ENCODE results near the gene OGFR. TPM values are rescaled to one million over a fixed set of nuclear protein-coding genes. Genes with fewer than 3 reads are reported as not detected.

The OGFR gene
- polyA plus RNA-seq, 3 donors from 2014 or later = 21.6 to 75.3 (median 31.3) TPM

- no peak overlapping the region for H3K27ac Mint-ChIP-seq
- H3K36me3 Mint-ChIP-seq = no peaks in the 10 kb centered on the region
- H3K27me3 Mint-ChIP-seq (ENCODE audit: low read depth in 3 of 3) = peaks cover 0 to 4% (median 2%) of the 10 kb centered on the region in 3 donors
- no peak for DNase-seq
- H3K4me3 Mint-ChIP-seq = no peak overlapping the region
- H3K4me1 Mint-ChIP-seq = no peaks in the 10 kb centered on the region
- no peaks in the 10 kb centered on the region for H3K9me3 Mint-ChIP-seq
Observed at GRCh38 chr20:62764156-62764935, 40.3 kb upstream of the OGFR start.

- H3K9me3 Mint-ChIP-seq = no peaks in the 10 kb centered on the region
- H3K4me1 Mint-ChIP-seq = no peaks in the 10 kb centered on the region
- no peak overlapping the region for H3K4me3 Mint-ChIP-seq
- no peak overlapping the region for H3K27ac Mint-ChIP-seq
- no peak for DNase-seq
- H3K27me3 Mint-ChIP-seq (ENCODE audit: low read depth in 3 of 3) = peaks cover 0 to 4% (median 2%) of the 10 kb centered on the region in 3 donors
- no peaks in the 10 kb centered on the region for H3K36me3 Mint-ChIP-seq
Observed at GRCh38 chr20:62765021-62765420, 39.6 kb upstream of the OGFR start.

- no peaks in the 10 kb centered on the region for H3K36me3 Mint-ChIP-seq
- no peaks in the 10 kb centered on the region for H3K4me1 Mint-ChIP-seq
- no peak overlapping the region for H3K4me3 Mint-ChIP-seq
- no peak for DNase-seq
- no peak overlapping the region for H3K27ac Mint-ChIP-seq
- peaks cover 0 to 4% (median 2%) of the 10 kb centered on the region in 3 donors for H3K27me3 Mint-ChIP-seq (ENCODE audit: low read depth in 3 of 3)
- no peaks in the 10 kb centered on the region for H3K9me3 Mint-ChIP-seq
Observed at GRCh38 chr20:62765432-62766070, 39.1 kb upstream of the OGFR start.

GRCh38 chr20:62766071-62766450 lies 38.6 kb upstream of the OGFR start:
- H3K27ac Mint-ChIP-seq = no peak overlapping the region
- no peaks in the 10 kb centered on the region for H3K9me3 Mint-ChIP-seq
- DNase-seq = no peak
- H3K4me1 Mint-ChIP-seq = no peaks in the 10 kb centered on the region
- no peak overlapping the region for H3K4me3 Mint-ChIP-seq
- H3K27me3 Mint-ChIP-seq (ENCODE audit: low read depth in 3 of 3) = peaks cover 0 to 4% (median 2%) of the 10 kb centered on the region in 3 donors
- no peaks in the 10 kb centered on the region for H3K36me3 Mint-ChIP-seq

- Mint-ChIP-seq H3K36me3 (no peaks in the 10 kb centered on the region), H3K9me3 (no peaks in the 10 kb centered on the region), H3K4me3 (no peak overlapping the region), H3K4me1 (no peaks in the 10 kb centered on the region), H3K27ac (no peak overlapping the region), H3K27me3 (ENCODE audit: low read depth in 3 of 3) (peaks cover 0 to 4% (median 2%) of the 10 kb centered on the region in 3 donors)
- no peak for DNase-seq
Observed at GRCh38 chr20:62766716-62767115, 37.9 kb upstream of the OGFR start.

- Mint-ChIP-seq H3K9me3 (no peaks in the 10 kb centered on the region), H3K4me3 (no peak overlapping the region), H3K4me1 (no peaks in the 10 kb centered on the region), H3K27ac (no peak overlapping the region), H3K36me3 (no peaks in the 10 kb centered on the region), H3K27me3 (ENCODE audit: low read depth in 3 of 3) (peaks cover 0 to 8% (median 2%) of the 10 kb centered on the region in 3 donors)
- DNase-seq = no peak
Observed at GRCh38 chr20:62768234-62768546, 36.4 kb upstream of the OGFR start.

GRCh38 chr20:62768551-62769287 lies 35.9 kb upstream of the OGFR start:
- Mint-ChIP-seq H3K27me3 (ENCODE audit: low read depth in 3 of 3) (peaks cover 0 to 8% (median 2%) of the 10 kb centered on the region in 3 donors), H3K9me3 (no peaks in the 10 kb centered on the region), H3K36me3 (no peaks in the 10 kb centered on the region), H3K4me1 (no peaks in the 10 kb centered on the region), H3K27ac (no peak overlapping the region), H3K4me3 (no peak overlapping the region)
- DNase-seq = no peak

- Mint-ChIP-seq H3K4me1 (no peaks in the 10 kb centered on the region), H3K9me3 (no peaks in the 10 kb centered on the region), H3K27me3 (ENCODE audit: low read depth in 3 of 3) (peaks cover 0 to 8% (median 2%) of the 10 kb centered on the region in 3 donors), H3K4me3 (no peak overlapping the region), H3K36me3 (no peaks in the 10 kb centered on the region), H3K27ac (no peak overlapping the region)
- DNase-seq = no peak
Observed at GRCh38 chr20:62769346-62770071, 35.1 kb upstream of the OGFR start.

- Mint-ChIP-seq H3K4me1 (peaks cover 0 to 3% of the 10 kb centered on the region in 2 donors), H3K4me3 (no peak overlapping the region), H3K36me3 (no peaks in the 10 kb centered on the region), H3K27me3 (ENCODE audit: low read depth in 3 of 3) (peaks cover 0 to 8% (median 2%) of the 10 kb centered on the region in 3 donors), H3K27ac (no peak overlapping the region), H3K9me3 (no peaks in the 10 kb centered on the region)
- DNase-seq = no peak
Observed at GRCh38 chr20:62770111-62770910, 34.3 kb upstream of the OGFR start.

GRCh38 chr20:62770916-62771315 lies 33.7 kb upstream of the OGFR start:
- DNase-seq = no peak
- Mint-ChIP-seq H3K36me3 (no peaks in the 10 kb centered on the region), H3K27me3 (ENCODE audit: low read depth in 3 of 3) (peaks cover 0 to 8% (median 2%) of the 10 kb centered on the region in 3 donors), H3K4me3 (no peak overlapping the region), H3K9me3 (no peaks in the 10 kb centered on the region), H3K27ac (no peak overlapping the region), H3K4me1 (peaks cover 0 to 8% of the 10 kb centered on the region in 2 donors)

GRCh38 chr20:62771396-62772102 lies 33.1 kb upstream of the OGFR start:
- DNase-seq = no peak
- H3K4me3 Mint-ChIP-seq = no peak overlapping the region
- peaks cover 4 to 13% of the 10 kb centered on the region in 2 donors for H3K4me1 Mint-ChIP-seq
- no peak overlapping the region for H3K27ac Mint-ChIP-seq
- no peaks in the 10 kb centered on the region for H3K36me3 Mint-ChIP-seq
- peaks cover 0 to 6% (median 2%) of the 10 kb centered on the region in 3 donors for H3K27me3 Mint-ChIP-seq (ENCODE audit: low read depth in 3 of 3)
- no peaks in the 10 kb centered on the region for H3K9me3 Mint-ChIP-seq

GRCh38 chr20:62772103-62772611 lies 32.5 kb upstream of the OGFR start:
- H3K27ac Mint-ChIP-seq = no peak overlapping the region
- H3K9me3 Mint-ChIP-seq = no peaks in the 10 kb centered on the region

More at GRCh38 chr20:62772103-62772611, 32.5 kb upstream of the OGFR start:
- DNase-seq = no peak
- H3K4me3 Mint-ChIP-seq = no peak overlapping the region
- peaks cover 0 to 6% (median 0%) of the 10 kb centered on the region in 3 donors for H3K27me3 Mint-ChIP-seq (ENCODE audit: low read depth in 3 of 3)
- H3K36me3 Mint-ChIP-seq = no peaks in the 10 kb centered on the region
- H3K4me1 Mint-ChIP-seq = peaks cover 11 to 19% of the 10 kb centered on the region in 2 donors
